GM19395 (cell line): Measurements from ENCODE around the gene MAD1L1.

Experiments
- ATAC-seq: cut with Tn5 transposase; IDR thresholded peaks from one replicate; pipeline ENCODE4 v1.9.1; 2021; ENCODE audit warnings: mild to moderate bottlenecking, moderate library complexity; ENCODE audit not compliant: unreplicated experiment

The MAD1L1 gene

DNA sequence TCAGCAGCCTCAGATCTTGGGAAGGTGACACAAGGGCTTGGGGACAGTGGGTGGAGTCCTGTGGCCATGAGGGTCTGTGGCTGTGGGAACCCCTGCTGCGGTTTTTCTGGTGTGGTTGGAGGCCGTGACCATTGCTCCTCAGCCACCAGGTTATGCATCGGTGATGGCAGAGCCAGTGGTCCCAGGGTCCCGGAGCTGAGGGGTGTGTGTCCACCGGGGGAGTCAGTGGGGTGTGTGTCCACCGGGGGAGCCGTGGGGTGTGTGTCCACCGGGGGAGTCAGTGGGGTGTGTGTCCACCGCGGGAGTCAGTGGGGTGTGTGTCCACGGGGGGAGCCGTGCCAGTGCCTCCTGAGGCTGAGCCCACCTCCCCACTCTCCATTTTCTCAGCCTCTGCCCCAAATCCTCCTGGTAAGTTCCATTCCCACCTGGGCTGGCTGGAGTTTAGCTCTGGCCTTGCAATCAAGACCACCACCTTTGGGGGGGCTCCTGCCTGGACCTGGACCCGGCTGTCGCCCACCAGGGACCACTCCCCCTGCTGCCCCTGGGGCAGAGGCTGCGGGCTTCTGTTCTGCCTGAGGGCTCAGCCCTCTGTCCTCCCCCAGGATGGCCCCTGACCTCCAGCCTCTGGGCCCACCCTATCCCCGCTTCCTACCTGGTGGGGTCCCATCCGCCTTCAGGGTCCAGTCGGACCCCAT is 419.2 kb downstream of the MAD1L1 start:
- no peak for ATAC-seq

DNA sequence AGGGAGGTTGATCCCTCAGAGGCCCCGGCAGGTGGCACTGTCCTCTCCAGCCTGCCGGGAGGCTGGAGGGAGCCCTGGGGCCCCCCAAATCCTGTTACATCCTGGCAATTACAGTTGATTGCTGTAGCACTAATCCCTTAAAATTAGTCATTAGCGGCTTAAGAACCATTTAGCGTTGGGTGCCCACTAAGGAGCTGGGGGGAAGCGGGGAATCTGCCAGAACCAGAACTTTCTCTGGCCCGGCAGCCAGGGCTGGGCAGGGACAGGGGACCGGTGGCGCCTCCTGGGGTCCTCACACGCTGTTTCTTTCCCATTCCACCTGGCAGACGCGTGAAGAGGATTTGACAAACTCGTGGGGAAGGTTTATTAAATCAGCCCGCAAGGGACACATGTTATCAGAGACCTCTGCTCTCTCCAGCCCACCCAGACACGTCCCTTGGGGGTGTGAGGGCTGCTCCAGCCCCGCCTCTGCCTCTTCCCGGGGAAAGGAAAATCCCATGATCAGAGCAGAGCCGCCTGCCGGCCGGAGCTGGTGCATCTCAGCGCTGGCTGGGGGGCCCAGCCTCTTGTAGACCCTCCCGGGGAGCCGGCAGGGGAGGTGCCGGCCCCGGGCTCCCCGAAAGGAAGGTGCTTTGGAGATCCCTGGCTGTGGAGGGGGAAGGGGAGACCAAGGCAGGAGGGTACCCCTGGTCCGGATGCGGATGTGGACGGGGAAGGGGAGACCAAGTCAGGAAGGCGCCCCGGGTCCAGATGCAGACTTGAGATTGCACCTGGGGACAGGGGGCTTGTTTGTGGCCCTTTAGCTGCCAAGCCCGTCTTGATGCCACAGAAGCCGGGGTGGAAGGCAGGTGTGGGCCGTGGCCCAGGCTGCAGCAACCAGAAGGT is 420.0 kb downstream of the MAD1L1 start:
- ATAC-seq = no peak

DNA sequence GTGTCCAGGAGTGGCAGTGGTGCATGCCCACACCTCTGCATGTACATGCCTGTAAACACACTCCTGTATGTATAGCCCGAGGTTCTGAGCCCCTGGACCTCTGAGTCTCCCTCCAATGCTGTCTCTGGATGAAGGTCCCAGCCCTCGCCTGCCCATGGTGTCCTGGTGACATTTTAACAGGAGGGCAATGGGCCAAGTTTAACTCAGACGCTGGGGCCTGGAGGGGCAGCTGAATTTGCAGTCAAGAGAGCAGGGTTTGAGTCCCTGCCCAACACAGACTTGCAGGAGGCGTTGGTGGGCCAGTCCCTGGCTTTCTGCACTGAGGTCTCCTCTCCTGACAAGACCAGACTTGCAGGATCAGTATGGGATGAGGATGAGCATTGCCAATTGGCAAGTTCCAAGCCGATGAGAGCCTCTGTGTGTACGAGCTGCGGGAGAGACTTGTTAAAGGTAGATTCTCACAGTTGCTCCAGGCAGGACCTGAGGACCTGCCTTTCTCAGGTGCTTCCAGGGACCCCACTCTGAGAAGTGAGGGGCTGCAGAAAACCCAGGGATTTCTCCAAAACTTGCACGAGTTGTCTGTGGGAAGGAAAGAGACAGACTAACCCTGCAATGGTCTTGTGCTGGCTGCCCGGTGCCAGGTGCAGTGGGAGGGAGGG is 420.8 kb downstream of the MAD1L1 start:
- no peak for ATAC-seq

DNA sequence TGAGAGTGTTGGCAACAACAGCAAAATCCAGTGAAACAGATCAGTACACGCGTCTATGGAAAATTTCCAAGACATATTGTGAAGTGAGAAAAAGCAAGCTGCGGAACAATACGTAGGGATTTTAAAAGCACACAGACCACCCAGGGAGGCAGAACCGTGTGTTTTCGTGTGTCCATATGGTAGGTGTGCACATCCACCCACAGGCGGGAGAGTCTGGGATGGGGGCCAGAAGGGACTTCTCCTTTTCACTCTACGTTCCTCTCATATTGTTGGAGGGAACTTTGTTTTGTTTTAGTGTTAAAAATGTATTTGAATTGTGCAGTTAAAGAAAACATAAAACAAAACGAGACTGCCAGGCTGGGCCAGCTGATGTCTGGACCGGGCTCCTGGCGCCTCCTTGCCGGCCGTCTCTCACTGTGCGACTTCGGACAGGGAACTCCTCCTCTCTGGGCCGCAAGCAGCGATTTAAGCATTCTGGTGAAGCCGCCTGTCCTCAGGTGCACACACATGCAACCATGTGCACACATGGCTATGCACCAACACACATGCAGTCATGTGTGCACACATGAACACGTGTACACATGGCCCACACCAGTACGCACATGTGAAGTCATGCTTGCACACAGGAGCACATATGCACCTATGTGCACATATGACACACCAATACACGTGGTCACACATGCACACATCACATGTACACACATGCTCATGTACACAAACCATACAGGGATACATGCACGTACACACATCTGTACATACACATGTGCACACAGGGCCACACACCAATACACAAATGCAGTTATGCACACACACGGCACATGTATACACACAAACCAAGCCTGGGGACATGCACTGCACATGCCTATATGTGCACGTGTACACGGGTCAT is 421.5 kb downstream of the MAD1L1 start:
- ATAC-seq = no peak

DNA sequence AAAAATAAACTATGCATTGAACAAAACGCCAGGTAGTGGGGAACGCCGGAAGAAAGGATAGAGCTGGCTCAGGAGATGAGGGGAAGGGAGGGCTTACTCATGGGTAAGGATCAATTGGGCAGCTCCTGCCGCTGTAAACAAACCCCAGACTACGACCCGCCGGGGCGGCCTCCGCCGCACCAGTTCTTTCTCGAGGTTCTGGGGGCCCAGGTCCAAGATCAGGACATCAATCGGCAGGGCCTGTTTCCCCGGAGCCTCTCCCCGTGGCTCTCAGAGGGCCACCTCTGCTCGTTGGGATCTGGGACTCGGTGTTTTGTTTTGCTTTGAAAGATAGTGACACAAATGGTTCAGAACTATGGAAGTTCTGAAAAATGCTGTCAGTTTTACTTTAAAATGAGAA is 422.2 kb downstream of the MAD1L1 start:
- no peak for ATAC-seq

DNA sequence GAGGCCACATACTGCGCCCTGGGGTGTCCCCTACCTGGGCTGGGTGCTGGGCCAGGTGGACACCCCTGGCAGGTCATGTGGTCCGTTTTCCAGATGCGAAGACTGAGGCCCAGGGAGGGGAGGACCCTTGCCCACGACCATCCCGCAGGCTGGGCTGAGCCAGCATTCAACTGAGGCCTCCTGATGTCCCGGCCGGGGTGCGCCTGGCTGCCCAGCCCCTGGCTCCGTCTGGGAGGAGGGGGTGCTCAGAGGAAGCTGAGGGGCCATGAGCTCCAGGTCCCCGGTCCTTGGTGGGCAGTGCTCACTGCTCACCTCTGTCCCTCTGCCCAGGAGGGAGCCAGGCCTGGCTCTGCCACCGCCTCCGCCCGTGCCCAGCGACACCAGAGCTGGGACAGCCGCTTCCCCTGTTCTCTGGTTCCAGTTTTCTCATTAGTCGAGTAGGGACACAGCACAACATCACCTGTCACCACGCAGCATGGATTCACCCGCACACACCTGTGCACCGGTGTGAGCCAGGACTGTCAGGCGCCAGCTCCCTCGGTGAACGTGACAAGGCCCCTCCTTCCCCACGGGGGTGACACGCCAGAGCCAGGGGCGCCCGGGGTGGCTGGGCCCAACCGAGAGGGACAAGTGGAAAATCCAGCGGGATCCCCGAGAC is 423.0 kb downstream of the MAD1L1 start:
- ATAC-seq = no peak

DNA sequence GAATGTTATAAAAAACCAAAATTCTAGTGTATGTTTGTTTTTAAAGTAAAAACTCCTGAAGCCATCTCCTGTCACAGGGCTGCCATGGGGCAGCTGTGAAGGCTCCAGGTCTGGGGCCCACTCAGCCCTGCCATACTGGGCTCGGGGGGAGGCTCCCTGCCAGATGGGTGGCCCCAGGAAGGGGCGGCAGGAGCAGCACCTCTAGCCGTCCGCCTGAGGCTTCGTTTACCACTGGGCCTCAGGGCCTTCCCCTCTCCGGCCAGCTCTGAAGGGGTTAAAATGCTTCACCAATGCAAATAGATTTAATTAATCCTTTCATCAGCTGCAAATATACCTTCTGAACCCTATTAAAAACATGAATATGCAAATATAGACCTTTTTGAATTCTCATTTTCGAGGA is 423.7 kb downstream of the MAD1L1 start:
- ATAC-seq = no peak

DNA sequence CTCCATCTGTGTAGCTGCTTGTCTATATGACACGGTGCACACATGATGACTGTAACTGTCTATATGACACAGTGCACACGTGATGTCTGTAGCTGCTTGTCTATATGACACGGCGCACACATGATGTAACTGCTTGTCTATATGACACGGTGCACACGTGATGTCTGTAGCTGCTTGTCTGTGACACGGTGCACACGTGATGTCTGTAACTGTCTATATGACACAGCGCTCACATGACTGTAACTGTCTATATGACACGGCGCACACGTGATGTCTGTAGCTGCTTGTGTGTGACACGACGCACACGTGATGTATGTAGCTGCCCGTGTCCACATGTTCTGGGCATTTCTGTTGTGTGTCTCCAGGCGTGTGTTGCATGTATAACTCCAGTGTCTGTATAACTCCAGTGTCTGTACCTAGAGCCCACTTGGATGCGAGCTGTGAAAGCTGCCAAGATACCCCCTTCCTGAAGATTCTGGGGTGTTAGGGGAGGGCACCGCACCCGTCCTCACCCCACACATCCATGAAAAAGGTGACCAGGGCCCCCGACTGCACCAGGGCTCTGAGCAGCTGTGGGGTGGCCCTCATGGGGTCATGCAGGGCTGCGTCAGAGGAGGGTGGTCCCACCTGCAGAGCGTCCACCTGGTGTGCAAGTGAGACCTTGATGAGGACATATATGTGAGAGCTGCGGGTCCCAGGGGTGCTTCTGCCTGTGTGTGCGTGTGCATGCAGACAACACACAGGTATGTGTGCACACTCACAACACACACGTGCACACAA is 424.7 kb downstream of the MAD1L1 start:
- no peak for ATAC-seq

DNA sequence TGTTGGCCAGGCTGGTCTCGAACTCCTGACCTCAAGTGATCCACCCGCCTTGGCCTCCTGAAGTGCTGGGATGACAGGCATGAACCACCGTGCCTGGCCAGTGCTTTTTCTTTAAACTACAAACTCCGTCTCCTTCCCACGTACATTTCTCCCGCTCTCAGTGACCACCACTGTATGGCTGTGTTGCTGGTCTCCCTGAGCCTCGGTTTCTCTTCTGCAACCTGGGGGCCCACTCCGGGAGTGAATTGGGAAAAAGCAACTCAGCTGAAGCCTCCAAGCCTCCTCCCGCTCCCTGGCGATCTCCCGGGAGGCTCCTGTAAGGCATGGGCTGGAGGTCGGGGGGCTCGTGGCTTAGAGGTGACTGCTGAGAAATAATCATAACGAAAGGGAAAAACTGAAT is 426.4 kb downstream of the MAD1L1 start:
- ATAC-seq = no peak

DNA sequence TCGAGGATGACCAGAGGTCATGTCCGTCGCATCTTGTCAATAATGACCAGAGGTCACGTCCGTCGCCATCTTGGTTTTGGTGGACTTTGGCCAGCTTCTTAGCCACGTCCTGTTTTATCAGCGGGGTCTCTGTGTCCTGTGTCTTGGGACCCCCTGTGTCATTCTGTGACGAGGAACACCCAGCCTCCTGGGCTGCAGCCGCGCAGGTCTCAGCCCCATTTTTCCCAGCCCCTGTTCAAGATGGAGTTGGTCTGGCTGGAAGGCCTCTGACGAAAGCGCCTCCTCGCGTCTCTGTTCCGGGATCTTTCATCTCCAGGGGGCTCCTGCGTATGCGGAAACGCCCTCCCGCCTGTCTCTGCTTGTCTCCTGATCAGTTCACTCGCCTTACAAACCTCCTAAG is 428.4 kb downstream of the MAD1L1 start:
- no peak for ATAC-seq

DNA sequence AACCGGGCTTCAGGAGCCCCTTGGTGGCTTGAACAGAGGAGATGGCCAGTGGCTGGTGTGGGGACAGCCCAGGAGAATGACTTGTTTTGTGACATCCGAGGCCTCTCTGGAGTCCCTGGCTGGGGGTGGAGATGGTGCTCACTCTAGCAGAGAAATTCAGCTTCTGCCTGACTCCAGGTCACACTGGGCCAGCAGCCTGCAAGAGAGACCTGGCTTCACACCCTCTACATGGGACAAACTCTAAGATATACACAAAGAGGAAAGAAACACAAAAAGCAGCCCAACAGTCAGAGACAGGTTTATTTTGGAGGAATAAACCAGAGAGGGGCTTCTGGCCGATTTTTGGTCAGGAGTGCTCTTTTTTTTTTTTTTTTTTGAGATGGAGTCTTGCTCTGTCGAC is 429.8 kb downstream of the MAD1L1 start:
- no peak for ATAC-seq

DNA sequence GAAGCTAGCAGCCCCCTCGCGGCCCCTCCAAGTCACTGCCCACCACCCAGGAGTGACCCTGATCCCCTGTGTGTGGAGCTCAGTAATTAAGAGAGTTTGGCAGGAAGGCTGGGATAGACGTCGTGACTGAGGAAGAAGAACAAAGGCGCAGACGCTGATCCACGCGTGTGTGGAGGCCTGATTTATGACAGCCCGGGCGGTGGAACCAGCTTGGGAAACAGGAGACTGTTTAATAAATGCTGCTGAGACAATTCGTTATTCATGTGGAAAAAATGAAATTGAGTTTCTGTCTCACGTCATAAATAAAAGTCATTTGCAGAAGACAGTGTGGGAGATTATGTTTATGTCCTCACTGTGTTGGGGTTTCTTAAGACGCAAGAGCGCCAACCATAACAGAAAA is 431.8 kb downstream of the MAD1L1 start:
- ATAC-seq = no peak

DNA sequence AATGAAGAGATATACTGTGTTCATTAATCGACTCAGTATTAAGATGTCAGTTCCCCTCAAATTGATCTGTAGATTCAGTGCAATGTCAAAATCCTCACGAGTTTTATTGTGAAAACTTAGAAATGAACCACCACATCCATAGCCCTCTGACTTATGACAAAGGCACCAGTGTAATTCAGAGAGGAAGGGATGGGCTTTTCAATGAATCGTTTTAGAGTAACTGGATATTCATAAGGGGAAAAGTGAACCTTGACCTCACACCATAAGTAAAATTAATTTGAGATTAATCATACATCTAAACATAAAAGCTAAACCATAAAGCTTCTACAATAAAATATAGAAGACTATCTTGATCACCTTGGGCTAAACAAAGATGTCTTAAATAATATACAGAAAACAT is 434.6 kb downstream of the MAD1L1 start:
- no peak for ATAC-seq

DNA sequence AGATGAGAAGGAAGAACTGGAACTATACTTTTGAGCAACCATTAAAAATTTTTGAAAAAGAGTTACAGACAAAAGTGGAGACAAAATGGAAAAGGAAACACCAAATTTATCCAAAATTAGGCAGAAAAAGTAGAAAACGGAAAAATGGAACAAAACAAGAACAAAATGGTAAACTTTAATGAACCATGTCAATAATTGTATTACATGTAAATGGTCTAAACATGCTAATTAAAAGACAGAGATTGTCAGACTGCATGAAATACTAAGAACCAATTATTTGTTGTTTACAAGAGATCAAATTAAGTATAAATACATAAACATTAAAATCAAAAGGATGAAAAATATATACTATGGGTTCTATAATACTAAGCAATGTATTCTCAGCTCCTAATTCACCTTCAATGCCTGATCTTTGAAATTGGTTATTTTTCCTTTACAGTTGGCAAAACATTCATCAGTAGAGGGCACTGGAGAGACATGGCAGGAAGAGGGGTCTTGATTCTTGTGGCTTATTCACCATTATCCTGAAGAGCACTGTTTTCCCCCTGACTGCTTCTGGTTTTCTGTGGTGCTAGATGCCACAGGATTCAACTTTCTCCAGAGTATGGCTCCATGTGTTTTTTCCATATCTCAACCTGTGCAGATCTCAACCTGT is 437.7 kb downstream of the MAD1L1 start:
- ATAC-seq = no peak

DNA sequence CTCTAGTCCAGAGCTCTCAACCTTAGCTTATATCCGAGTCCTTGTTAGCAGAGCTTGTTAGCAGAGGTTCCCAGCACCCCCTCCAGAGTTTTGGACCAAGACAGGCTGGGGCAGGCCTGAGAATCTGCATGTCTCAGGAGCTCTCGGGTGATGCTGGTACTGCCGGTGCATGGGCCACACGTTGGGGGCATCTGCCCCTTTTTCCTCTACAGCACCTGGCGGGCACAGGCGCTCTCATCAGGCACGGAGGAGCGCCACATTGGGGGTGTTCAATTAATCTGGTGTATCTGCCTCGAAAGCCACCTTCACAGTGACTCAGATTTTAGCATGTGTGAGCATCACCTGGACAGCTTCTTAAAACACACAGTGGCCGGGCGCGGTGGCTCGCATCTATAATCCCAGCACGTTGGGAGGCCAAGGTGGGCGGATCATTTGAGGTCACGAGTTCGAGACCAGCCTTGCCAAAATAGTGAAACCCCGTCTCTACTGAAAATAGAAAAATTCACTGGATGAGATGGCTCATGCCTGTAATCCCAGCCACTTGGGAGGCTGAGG is 445.0 kb downstream of the MAD1L1 start:
- no peak for ATAC-seq

DNA sequence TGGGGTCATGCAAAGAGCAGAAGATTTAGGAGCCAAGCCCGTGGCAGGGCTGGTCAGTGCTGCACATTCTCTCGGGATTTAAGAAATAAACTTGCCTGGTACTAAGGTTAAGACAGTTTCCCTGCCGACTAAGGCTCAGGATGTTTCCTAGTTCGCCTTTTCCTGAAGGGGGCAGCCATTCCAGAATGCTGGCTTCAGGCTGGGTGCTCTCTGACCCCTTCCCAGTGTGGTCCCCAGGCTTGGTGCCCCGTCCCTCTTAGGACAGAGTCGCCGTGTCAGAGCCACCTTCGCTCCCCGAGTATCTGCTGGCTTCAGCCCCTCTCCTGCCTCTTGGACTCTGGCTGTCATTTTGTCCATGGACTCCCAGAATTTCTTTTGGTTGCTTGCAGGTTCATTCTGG is 445.5 kb downstream of the MAD1L1 start:
- no peak for ATAC-seq

DNA sequence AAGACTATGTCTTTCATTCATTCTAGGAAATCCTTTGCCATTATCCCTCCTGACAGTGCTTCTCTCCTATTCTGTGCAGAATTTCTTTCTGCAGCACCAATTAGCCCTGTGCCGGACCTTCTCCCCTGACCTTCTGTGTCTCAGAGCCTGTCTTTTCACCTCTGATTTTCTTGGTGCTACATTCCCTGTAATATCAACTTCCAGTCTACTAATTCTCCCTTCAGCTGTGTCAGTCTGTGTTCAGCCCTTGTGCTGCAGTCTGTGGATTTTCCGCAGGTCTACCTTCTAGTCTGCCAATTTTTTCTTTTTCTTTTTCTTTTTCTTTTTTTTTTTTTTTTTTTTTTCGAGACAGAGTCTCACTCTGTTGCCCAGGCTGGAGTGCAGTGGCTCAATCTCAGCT is 446.9 kb downstream of the MAD1L1 start:
- ATAC-seq = no peak

DNA sequence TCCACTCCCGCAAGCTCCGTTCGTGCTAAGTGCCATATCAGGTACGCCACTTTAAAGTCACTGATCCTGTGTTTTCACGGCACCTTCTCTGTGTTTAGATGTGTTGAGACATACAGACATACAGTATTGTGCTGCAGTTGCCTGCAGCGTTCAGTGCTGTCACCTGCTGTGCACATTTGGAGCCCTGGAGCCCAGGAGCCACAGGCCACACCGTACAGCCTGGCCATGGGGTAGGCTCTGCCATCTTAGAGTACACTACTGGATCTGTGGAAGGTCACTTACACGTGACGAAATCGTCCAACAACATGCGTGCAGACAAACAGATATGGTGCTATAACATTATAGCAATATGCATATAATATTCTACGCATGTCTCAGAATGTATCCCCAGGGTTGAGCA is 451.4 kb downstream of the MAD1L1 start:
- ATAC-seq = no peak

DNA sequence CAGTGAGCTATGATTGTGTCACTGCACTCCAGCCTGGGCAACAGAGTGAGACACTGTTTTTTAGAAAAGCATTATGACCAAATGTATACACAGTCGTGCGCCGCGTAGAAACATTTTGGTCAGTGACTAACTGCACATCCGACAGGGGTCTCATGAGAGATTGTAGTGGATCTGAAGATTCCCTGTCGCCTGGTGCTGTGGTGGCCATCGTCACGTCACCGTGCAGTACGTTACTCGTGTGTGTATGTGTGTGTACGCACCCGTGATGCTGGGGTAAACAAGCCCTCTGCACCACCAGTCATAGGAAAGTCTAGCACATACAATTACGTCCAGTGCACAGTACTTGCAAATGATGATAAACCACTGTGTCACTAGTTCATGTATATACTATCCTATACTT is 453.3 kb downstream of the MAD1L1 start:
- no peak for ATAC-seq
